GM19351 (cell line): ENCODE data around the gene SYNM.
"Not testable (repeated sequence)": the region's sequence is repeated elsewhere in the genome, so short reads cannot be mapped to it uniquely, and the experiment has no call there.

Experiments
- ATAC-seq: cut with Tn5 transposase; IDR thresholded peaks from one replicate; pipeline ENCODE4 v1.9.1; 2021; ENCODE audit warnings: mild to moderate bottlenecking, moderate library complexity; ENCODE audit not compliant: unreplicated experiment

The SYNM gene, protein sequence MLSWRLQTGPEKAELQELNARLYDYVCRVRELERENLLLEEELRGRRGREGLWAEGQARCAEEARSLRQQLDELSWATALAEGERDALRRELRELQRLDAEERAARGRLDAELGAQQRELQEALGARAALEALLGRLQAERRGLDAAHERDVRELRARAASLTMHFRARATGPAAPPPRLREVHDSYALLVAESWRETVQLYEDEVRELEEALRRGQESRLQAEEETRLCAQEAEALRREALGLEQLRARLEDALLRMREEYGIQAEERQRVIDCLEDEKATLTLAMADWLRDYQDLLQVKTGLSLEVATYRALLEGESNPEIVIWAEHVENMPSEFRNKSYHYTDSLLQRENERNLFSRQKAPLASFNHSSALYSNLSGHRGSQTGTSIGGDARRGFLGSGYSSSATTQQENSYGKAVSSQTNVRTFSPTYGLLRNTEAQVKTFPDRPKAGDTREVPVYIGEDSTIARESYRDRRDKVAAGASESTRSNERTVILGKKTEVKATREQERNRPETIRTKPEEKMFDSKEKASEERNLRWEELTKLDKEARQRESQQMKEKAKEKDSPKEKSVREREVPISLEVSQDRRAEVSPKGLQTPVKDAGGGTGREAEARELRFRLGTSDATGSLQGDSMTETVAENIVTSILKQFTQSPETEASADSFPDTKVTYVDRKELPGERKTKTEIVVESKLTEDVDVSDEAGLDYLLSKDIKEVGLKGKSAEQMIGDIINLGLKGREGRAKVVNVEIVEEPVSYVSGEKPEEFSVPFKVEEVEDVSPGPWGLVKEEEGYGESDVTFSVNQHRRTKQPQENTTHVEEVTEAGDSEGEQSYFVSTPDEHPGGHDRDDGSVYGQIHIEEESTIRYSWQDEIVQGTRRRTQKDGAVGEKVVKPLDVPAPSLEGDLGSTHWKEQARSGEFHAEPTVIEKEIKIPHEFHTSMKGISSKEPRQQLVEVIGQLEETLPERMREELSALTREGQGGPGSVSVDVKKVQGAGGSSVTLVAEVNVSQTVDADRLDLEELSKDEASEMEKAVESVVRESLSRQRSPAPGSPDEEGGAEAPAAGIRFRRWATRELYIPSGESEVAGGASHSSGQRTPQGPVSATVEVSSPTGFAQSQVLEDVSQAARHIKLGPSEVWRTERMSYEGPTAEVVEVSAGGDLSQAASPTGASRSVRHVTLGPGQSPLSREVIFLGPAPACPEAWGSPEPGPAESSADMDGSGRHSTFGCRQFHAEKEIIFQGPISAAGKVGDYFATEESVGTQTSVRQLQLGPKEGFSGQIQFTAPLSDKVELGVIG (N-terminal part only)

DNA sequence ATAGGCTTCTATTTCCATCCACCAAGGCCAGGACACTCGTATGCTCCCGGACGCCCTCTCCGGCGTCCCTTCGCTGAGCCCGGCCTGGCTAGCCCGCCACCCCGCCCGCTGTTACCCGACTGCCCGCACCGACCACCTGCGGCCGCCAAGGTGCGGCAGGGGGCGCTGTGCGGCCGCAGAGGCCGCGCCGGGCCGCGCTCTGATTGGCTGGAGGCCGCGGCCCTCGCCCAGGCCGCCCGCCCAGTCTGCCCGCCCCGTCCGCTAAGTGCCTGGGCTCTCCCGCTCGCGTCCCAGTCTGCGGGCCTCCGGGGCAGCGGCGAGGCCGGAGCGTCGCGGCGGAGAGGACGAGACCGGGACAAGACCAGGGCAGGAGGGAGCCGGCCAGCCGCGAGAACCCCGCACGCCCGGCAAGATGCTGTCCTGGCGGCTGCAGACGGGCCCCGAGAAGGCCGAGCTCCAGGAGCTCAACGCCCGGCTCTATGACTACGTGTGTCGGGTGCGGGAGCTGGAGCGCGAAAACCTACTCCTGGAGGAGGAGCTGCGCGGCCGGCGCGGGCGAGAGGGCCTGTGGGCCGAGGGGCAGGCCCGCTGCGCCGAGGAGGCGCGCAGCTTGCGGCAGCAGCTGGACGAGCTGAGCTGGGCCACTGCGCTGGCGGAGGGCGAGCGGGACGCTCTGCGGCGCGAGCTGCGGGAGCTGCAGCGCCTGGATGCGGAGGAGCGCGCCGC is at the start of gene SYNM:
SYNM (plus strand) TSS at position 293 of the 726 bp plus-strand sequence; CDS start at position 413, 120 bp downstream.
- peak; percentile 71 for ATAC-seq

GRCh38 chr15:99055555-99056134 is 49.2 kb upstream of the SYNM start:
- ATAC-seq = no peak

DNA sequence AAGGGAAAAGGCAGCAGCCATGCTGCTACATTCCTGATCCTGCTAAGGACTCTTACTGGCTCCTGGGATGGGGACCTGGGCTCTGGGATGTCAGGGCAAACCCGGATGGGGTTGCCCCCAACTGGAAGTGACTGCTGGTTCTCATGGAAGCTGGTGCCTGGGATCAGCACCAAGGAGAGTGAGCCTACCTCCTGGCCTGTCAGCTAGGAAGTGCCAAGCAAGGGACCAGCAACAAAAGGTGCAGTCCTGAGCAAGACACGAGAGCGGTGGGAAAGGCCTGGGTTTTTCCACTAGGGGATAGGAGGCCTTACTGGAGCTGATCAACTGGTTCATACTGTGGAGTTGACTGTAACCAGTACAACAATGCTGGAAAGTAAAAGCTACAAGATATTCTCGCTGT is 47.9 kb upstream of the SYNM start:
- no peak for ATAC-seq

- no peak for ATAC-seq
These were observed 47.0 kb upstream of the SYNM start for GRCh38 chr15:99057697-99058420.

DNA sequence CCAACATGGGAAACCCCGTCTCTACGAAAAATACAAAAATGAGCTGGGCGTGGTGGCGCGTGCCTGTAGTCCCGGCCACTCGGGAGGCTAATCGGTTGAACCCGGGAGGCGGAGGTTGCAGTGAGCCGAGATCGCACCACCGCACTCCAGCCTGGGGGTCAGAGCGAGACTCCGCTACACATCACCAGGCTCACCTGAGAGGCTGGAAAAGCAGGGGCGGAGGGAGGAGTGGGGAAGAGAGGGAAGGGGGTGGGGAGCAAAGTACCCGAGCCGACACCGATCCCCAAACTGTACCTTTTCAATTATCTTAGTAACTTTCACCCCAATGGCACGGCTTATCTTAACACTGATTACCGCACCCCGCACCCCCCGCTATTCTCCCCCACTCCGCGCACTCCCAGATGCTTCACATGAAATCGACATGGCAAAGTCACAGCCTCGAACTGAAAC is 46.4 kb upstream of the SYNM start:
- no peak for ATAC-seq

- ATAC-seq = peak; percentile 82
These were observed 45.6 kb upstream of the SYNM start for GRCh38 chr15:99059010-99059981.

GRCh38 chr15:99060186-99060585 is 44.7 kb upstream of the SYNM start:
- ATAC-seq = not testable (repeated sequence)

DNA sequence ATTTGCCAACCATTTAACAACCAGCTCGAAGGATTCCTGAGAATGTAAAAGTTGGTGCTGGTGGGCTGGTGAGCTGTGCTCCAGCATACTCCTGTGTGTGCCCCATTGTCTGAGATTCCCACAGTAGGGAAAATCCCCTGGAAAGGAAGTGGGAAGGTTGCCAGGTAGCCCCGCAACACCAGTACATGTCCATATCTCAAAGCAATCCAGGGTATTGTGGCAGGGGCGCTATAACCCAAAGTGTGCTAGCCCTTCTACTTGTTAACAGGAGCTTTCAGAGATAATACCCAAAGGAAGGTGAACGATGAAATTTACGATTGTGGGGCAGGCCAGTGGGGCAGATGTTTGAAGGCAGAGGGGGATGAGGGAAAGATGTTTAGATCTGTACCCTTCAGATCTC is 42.7 kb upstream of the SYNM start:
- no peak for ATAC-seq

DNA sequence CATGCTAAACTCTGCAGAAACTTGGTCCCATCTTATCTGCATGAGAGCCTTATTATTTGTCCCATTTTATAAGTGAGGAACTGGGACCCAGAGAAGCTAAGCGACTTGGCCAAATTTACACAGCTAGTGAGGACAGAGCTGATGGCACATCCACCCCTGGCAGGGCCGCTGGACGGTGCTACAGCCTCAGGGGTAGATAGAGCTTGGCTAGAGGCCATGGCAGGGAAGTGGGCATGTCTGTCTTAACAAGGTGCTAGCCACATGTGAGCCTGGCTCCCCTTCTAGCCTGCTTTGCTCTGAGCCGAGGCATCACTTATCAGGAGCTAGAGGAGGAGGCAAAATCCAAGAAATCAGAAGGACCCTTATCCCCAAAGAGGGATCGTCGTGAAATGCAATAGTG is 36.7 kb upstream of the SYNM start:
- no peak for ATAC-seq

DNA sequence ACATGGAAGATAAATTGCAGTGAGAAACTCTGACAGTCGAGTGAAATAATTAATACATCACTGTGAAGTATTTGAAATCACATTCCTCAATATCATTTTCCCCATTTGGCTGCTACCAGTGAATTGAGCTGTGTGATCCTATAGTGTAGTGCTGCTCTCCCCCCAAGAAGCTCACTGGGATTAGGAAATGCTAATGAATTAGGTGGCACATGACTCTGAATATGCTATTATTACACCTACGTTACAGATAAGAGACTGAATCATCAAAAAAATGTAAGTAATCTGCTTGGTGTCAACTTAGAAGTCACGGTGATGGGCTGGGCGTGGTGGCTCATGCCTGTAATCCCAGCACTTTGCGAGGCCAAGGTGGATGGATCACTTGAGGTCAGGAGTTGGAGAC is 34.7 kb upstream of the SYNM start:
- no peak for ATAC-seq

- ATAC-seq = no peak
These were observed 33.7 kb upstream of the SYNM start for GRCh38 chr15:99071091-99071680.

- peak; percentile 56 for ATAC-seq
These were observed 31.7 kb upstream of the SYNM start for GRCh38 chr15:99073008-99073717.

DNA sequence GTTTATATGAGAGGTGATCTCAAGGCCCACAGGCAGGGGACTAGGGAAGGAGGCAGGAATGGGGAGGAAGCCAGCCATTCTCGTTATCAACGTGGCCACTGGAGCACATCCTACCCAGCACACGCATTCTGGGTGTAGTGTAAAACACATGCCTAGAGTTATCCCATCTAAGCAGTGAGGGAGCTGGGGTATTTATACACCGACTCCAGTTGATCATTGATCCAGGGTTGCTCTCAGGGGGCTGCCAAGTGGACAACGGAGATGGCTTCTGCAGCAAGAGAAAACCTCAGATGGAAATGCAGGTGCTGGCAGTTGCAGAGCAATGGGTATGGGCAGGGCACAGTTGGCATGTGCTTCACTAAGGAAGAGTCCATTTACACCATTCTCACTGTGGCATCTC is 30.4 kb upstream of the SYNM start:
- no peak for ATAC-seq

GRCh38 chr15:99075059-99075652 is 29.7 kb upstream of the SYNM start:
- ATAC-seq = not testable (repeated sequence)

DNA sequence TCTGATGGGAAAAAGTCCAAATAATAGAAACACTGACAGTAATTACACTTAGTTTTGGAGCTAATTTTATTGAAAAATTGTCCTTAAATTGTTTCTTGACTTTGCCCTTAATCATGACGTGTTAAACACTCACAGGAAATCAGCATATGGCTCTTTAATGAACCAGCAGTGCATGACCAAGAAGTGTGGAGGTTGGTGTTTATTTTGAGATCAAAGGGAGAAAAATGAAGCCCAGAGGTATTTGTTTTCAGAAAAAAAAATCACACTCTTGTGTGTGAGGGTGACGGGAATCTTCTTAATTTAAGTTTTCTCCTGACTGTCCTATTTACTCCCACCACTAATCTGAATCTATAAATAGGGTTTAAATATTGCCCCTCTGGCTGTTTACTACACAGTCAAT is 28.8 kb upstream of the SYNM start:
- ATAC-seq = peak; percentile 6

DNA sequence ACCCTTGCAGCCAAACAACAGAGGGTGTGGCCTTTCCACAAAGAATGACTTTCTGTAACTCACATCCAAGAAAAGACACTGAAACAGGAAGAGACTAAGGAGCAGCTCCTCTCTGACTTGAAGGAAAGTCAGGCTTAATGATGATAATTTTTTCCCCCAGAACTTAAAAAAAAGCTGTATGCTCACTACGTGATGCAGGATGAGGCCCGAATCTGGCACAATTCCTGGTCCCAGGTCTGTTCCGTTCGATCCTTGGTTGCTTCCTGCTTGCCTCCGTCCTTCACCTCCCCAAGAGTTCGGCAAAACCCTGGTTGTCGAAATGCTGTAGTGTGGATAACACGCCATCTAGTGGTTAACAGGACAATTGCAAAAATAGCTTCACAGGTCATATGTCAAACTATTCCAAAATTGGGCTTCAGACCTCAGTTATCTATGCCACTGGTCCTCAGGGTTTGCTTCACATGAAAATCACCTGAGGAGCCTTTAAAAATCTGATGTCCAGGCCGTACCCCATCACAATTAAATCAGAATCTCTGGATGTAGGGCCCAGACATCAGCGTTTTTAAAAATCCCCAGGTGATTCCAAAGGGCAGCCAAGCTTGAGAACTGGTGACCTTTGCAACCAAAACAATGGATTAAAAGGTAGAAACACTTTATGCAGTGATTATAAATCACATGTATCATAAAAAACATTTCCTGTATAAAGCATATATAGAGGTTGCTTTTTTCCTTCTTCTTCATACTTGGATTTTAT is 28.1 kb upstream of the SYNM start:
- peak; percentile 90 for ATAC-seq
